Measurements from ENCODE around the gene FAM200A. TPM values are rescaled to one million over a fixed set of nuclear protein-coding genes. Genes with fewer than 3 reads are reported as not detected.
A peak's percentile ranks its signal among the peaks of the same experiment; 100 is the strongest.

Gene FAM200A
- total RNA-seq = 1 to 10 TPM; 2.3 to 5.7 (median 3.8) TPM

GRCh38 chr7:99551767-99552463 lies at the start of gene FAM200A:
FAM200A (minus strand) TSS chr7:99552114; CDS start chr7:99548407, 3,707 bp downstream.
- Histone ChIP-seq H3K4me3 (peak within 1 kb of the TSS; percentile 92 to 99 (median 96)), H3K27ac (peak within 1 kb of the TSS; percentile 83 to 94 (median 92)), H3K27me3 (no peaks in the 10 kb centered on the region), H3K4me1 (peaks cover 14 to 15% of the 10 kb centered on the region in 2 donors), H3K36me3 (peaks cover 0 to 28% of the 10 kb centered on the region in 2 donors), H3K9me3 (no peaks in the 10 kb centered on the region)
- peak; percentile 97 to 98 for ATAC-seq
- in situ Hi-C loops (cut with MboI; ENCODE audit: low sequenced_read_pairs in 4 of 4) (loop anchor here in 2 of 4 donors (5.0 to 10.0 kb wide), 2 partner anchors 47 to 50 kb away; partner anchors contain the start of genes ZKSCAN5 (in 2 of the 2) and ZNF394 (in 2 of the 2)), intact Hi-C loops (cut with DNase I; ENCODE audit: low total_unique reads) (loop anchor here (10.0 kb wide), 2 partner anchors 873 to 1323 kb away; partner anchors contain the start of genes MEPCE, SRRT and ZCWPW1)
- peak; percentile 74 to 76 for DNase-seq
- no peak for TF ChIP-seq CTCF (IDR thresholded peaks at IDR 0.05 in 4 of 5, conservative IDR thresholded peaks at IDR 0.05 in 1 of 5)
- peak; percentile 65 to 81 for TF ChIP-seq POLR2A (IDR thresholded peaks at IDR 0.05)

- ATAC-seq = no peak
- H3K4me1 ChIP-seq = no peaks in the 10 kb centered on the region
- no peak overlapping the region for H3K27ac ChIP-seq
- intact Hi-C loops (cut with DNase I; ENCODE audit: low total_unique reads) = no loop called here
- DNase-seq = no peak
- in situ Hi-C loops (cut with MboI; ENCODE audit: low sequenced_read_pairs in 4 of 4) = no loop called here
- H3K36me3 ChIP-seq = no peaks in the 10 kb centered on the region
- TF ChIP-seq POLR2A (IDR thresholded peaks at IDR 0.05) (no peak), CTCF (IDR thresholded peaks at IDR 0.05 in 4 of 5, conservative IDR thresholded peaks at IDR 0.05 in 1 of 5) (no peak)
- H3K27me3 ChIP-seq = no peaks in the 10 kb centered on the region
- H3K4me3 ChIP-seq = no peak overlapping the region
- H3K9me3 ChIP-seq = no peaks in the 10 kb centered on the region
These were observed 47.9 kb upstream of the FAM200A start for GRCh38 chr7:99599836-99600235.

GRCh38 chr7:99597762-99598501 lies 46.0 kb upstream of the FAM200A start, which contains the start of gene TMEM225B:
TMEM225B (plus strand) TSS chr7:99598267; CDS start chr7:99604389, 6,122 bp downstream.
- H3K4me1 ChIP-seq = no peaks in the 10 kb centered on the region
- in situ Hi-C loops (cut with MboI; ENCODE audit: low sequenced_read_pairs in 4 of 4) = no loop called here
- no peak for TF ChIP-seq POLR2A (IDR thresholded peaks at IDR 0.05)
- no peak for TF ChIP-seq CTCF (IDR thresholded peaks at IDR 0.05 in 4 of 5, conservative IDR thresholded peaks at IDR 0.05 in 1 of 5)
- no peak for ATAC-seq
- no peaks in the 10 kb centered on the region for H3K27me3 ChIP-seq
- no peaks in the 10 kb centered on the region for H3K36me3 ChIP-seq
- H3K27ac ChIP-seq = no peak within 1 kb of the TSS
- DNase-seq = no peak
- intact Hi-C loops (cut with DNase I; ENCODE audit: low total_unique reads) = no loop called here
- H3K4me3 ChIP-seq = no peak within 1 kb of the TSS
- no peaks in the 10 kb centered on the region for H3K9me3 ChIP-seq

- intact Hi-C loops (cut with DNase I; ENCODE audit: low total_unique reads) (no loop called here), in situ Hi-C loops (cut with MboI; ENCODE audit: low sequenced_read_pairs in 4 of 4) (no loop called here)
- Histone ChIP-seq H3K27me3 (no peaks in the 10 kb centered on the region), H3K4me1 (no peaks in the 10 kb centered on the region), H3K9me3 (no peaks in the 10 kb centered on the region), H3K4me3 (no peak overlapping the region), H3K27ac (no peak overlapping the region), H3K36me3 (no peaks in the 10 kb centered on the region)
- no peak for DNase-seq
- no peak for TF ChIP-seq POLR2A (IDR thresholded peaks at IDR 0.05)
- TF ChIP-seq CTCF (IDR thresholded peaks at IDR 0.05 in 4 of 5, conservative IDR thresholded peaks at IDR 0.05 in 1 of 5) = no peak
- no peak for ATAC-seq
These were observed 44.6 kb upstream of the FAM200A start for GRCh38 chr7:99596408-99596955.
